K562 (cell line): ENCODE results near the gene SETD1B. TPM values are rescaled to one million over a fixed set of nuclear protein-coding genes. Genes with fewer than 3 reads are reported as not detected.
A peak's percentile ranks its signal among the peaks of the same experiment; 100 is the strongest.

ENCODE experiments used
- ATAC-seq: fragments of 200-7000 bp; cut with Tn5 transposase; 3 replicates; pipeline ENCODE4 v1.9.1; 2020; ENCODE audit warnings: moderate library complexity
- BruUV-seq: library from RNA; stranded (reverse); fragments of 400-500 nt; replicated peaks from 2 replicates; lab custom pipeline; 2021; lab: Mats Ljungman, UMichigan
- CTCF ChIA-PET: fragments of 300-600 bp; formaldehyde crosslinking; extraction: SDS; loops from one replicate; lab custom pipeline; 2021; ENCODE audit warnings: low intra/inter-chr PET ratio; lab: Yijun Ruan, JAX
- POLR2A ChIA-PET: fragments of 300-600, 350-650 bp; sonication (Branson Sonifier 250); formaldehyde crosslinking; extraction: SDS; loops from one replicate; lab custom pipeline; 2021; ENCODE audit warnings: antibody characterized with exemption, inconsistent platforms; lab: Yijun Ruan, JAX
- DNase-seq, 4 experiments: peaks; one replicate each; pipeline versions ENCODE4 v3.0.0 to v3.0.0-alpha.2; 2011 to 2018; ENCODE audit warnings: low spot score in 3 of 4, mixed read lengths in 3 of 4; ENCODE audit errors: extremely low read depth in 1 of 4
- FAIRE-seq: peaks from 2 replicates; lab custom pipeline; 2011; peaks lifted over from hg19 to GRCh38; lab: Jason Lieb, UNC
- H2AFZ ChIP-seq: 2 replicates; pipeline ENCODE4 v1.6.0; 2011; ENCODE audit warnings: low read depth, low read length, control low read depth, inconsistent platforms
- H3K27ac ChIP-seq: fragments of 200-600 bp; 3 replicates; pipeline ENCODE4 v1.8.0; 2011; ENCODE audit warnings: low read depth, mild to moderate bottlenecking, control low read depth, inconsistent platforms, low read length, moderate library complexity, mixed read lengths; ENCODE audit errors: extremely low read depth
- H3K27me3 ChIP-seq, 2 experiments: fragments of 300-600 bp in 1 of 2; 2 replicates in 1 of 2; 3 replicates in 1 of 2; pipeline versions ENCODE4 v1.6.0 to v1.8.0; 2011; ENCODE audit warnings: inconsistent platforms in 2 of 2, low read length in 2 of 2, mild to moderate bottlenecking in 1 of 2, mixed read lengths in 1 of 2, moderate library complexity in 1 of 2; ENCODE audit not compliant: control insufficient read depth in 2 of 2, insufficient read depth in 2 of 2
- H3K36me3 ChIP-seq: fragments of 300-600 bp; 3 replicates; pipeline ENCODE4 v1.8.0; 2011; ENCODE audit warnings: mild to moderate bottlenecking, low read length, inconsistent platforms; ENCODE audit not compliant: control insufficient read depth, insufficient read depth
- H3K4me1 ChIP-seq, 2 experiments: fragments of 200-600 bp in 1 of 2; replicated peaks in 1 of 2; 2 replicates in 1 of 2; 3 replicates in 1 of 2; pipeline versions ENCODE4 v1.5.1 to v1.8.0; 2011; ENCODE audit warnings: inconsistent platforms in 2 of 2, low read length in 2 of 2, mild to moderate bottlenecking in 1 of 2, mixed read lengths in 1 of 2, moderate library complexity in 1 of 2; ENCODE audit not compliant: control insufficient read depth in 2 of 2, insufficient read depth in 2 of 2
- H3K4me2 ChIP-seq: 2 replicates; pipeline ENCODE4 v1.6.1; 2011; ENCODE audit warnings: low read length, control low read depth, inconsistent platforms, mixed read lengths; ENCODE audit not compliant: insufficient read depth
- H3K4me3 ChIP-seq: fragments of 200-600 bp; sonication (generic), shearing (Covaris generic); 2 replicates; pipeline ENCODE4 v1.5.1; 2016; ENCODE audit warnings: control low read depth, inconsistent platforms
- H3K79me2 ChIP-seq: fragments of 200-600 bp; 3 replicates; pipeline ENCODE4 v1.8.0; 2011; ENCODE audit warnings: low read length, inconsistent platforms; ENCODE audit not compliant: control insufficient read depth, insufficient read depth
- H3K9ac ChIP-seq, 2 experiments: 2 replicates each; pipeline versions ENCODE4 v1.6.0 to v1.6.1; 2011; ENCODE audit warnings: low read depth in 2 of 2, low read length in 2 of 2, control low read depth in 1 of 2, inconsistent platforms in 1 of 2, mild to moderate bottlenecking in 1 of 2, mixed read lengths in 1 of 2; ENCODE audit not compliant: insufficient read depth in 1 of 2
- H3K9me1 ChIP-seq: one replicate; pipeline ENCODE4 v1.6.0; 2011; ENCODE audit warnings: inconsistent platforms, mild to moderate bottlenecking, low read length, moderate library complexity; ENCODE audit not compliant: control insufficient read depth, insufficient read depth
- H3K9me3 ChIP-seq: replicated peaks from 2 replicates; pipeline ENCODE4 v1.5.1; 2011; ENCODE audit warnings: low read depth, low read length, inconsistent platforms; ENCODE audit not compliant: control insufficient read depth, insufficient read depth
- H4K20me1 ChIP-seq: replicated peaks from 2 replicates; pipeline ENCODE4 v1.6.1; 2011; ENCODE audit warnings: low read length, inconsistent platforms, mixed read lengths; ENCODE audit not compliant: control insufficient read depth, insufficient read depth
- ADNP ChIP-seq: fragments of 200-800 bp; sonication (Bioruptor generic); IDR thresholded peaks from 2 replicates; pipeline ENCODE4 v1.6.1; 2016; ENCODE audit warnings: missing genetic modification characterization, missing compliant biosample characterization
- BCOR ChIP-seq: fragments of 450-650 bp; IDR thresholded peaks from 2 replicates; pipeline ENCODE4 v1.6.1; 2016
- BMI1 ChIP-seq: fragments of 150-350 bp; IDR thresholded peaks from 2 replicates; pipeline ENCODE4 v1.6.1; 2014; ENCODE audit warnings: low read length
- CBX1 ChIP-seq: sonication (generic); IDR thresholded peaks from 2 replicates; pipeline ENCODE4 v1.6.1; 2016; ENCODE audit warnings: antibody characterized with exemption, low read depth, mild to moderate bottlenecking
- CHD4 ChIP-seq: fragments of 200-600 bp; sonication (generic); IDR thresholded peaks from 3 replicates; pipeline ENCODE4 v1.6.1; 2012; ENCODE audit warnings: low read depth, mild to moderate bottlenecking, mixed read lengths, low read length, inconsistent platforms; ENCODE audit not compliant: insufficient read depth, insufficient replicate concordance, poor library complexity, severe bottlenecking
- HSF4 ChIP-seq: fragments of 250-450 bp; sonication (Bioruptor Pico); IDR thresholded peaks from 2 replicates; pipeline ENCODE4 v2.1.2; 2022; ENCODE audit warnings: mild to moderate bottlenecking, moderate library complexity, borderline replicate concordance
- KDM1A ChIP-seq, 2 experiments: fragments of 450-650 bp; IDR thresholded peaks; 2 replicates each; pipeline ENCODE4 v1.6.1; 2016; ENCODE audit warnings: mild to moderate bottlenecking in 2 of 2
- MCM2 ChIP-seq: fragments of 450-650 bp; IDR thresholded peaks from 2 replicates; pipeline ENCODE4 v1.6.1; 2017; ENCODE audit warnings: low read depth, mild to moderate bottlenecking
- PCBP2 ChIP-seq: fragments of 200-400 bp; formaldehyde crosslinking; IDR thresholded peaks from 2 replicates; pipeline ENCODE4 v1.6.1; 2018; ENCODE audit warnings: low read length, low read depth, mild to moderate bottlenecking, moderate library complexity; ENCODE audit not compliant: poor library complexity, severe bottlenecking
- PHB2 ChIP-seq: fragments of 450-650 bp; IDR thresholded peaks from 2 replicates; pipeline ENCODE4 v1.6.1; 2017; ENCODE audit warnings: low read depth
- RBM25 ChIP-seq: fragments of 200-400 bp; formaldehyde crosslinking; IDR thresholded peaks from 2 replicates; pipeline ENCODE4 v1.6.1; 2018; ENCODE audit warnings: low read length, low read depth, moderate library complexity; ENCODE audit not compliant: severe bottlenecking
- ZBTB17 ChIP-seq: fragments of 450-650 bp; formaldehyde crosslinking; IDR thresholded peaks from 2 replicates; pipeline ENCODE4 v1.4.0; 2020; ENCODE audit warnings: mild to moderate bottlenecking
- ZNF644 ChIP-seq: fragments of 200-800 bp; sonication (Bioruptor generic); IDR thresholded peaks from 2 replicates; pipeline ENCODE4 v1.6.1; 2016; ENCODE audit warnings: low read depth, missing genetic modification characterization, missing compliant biosample characterization
- WGBS: fragments of 100-300 bp; shearing (Covaris generic); methylation state at CpG from one replicate; pipeline ENCODE4 v1.1.6; 2016; ENCODE audit warnings: low coverage, mixed read lengths; ENCODE audit not compliant: insufficient coverage; ENCODE audit errors: missing lambda C conversion rate; 5-methylcytosine and 5-hydroxymethylcytosine counted together
- in situ Hi-C: fragments of 300-500 bp; cut with MboI; formaldehyde crosslinking; loops from 4 replicates; pipeline ENCODE4 v1.15.0; 2018; ENCODE audit warnings: inconsistent platforms, mixed read lengths
- intact Hi-C: fragments of 100-400 bp; cut with micrococcal nuclease; formaldehyde crosslinking; loops from 2 replicates; pipeline ENCODE4 v1.14.2; 2022
- polyA plus RNA-seq, 8 experiments: library from polyadenylated mRNA; depleted of rRNA in 4 of 8; stranded (reverse) in 5 of 8; unstranded in 3 of 8; fragments of >200 nt; fragmentation: Nextera tagmentation in 2 of 8; fragmentation: Illumina TruSeq in 1 of 8; extraction: Ambion mirVana in 2 of 8; extraction: Trizol in 1 of 8; gene quantifications; 2 replicates each; pipeline versions ENCODE4 v1.2.1 to v1.2.3, GENCODE V29; 2011 to 2014; ENCODE audit warnings: inconsistent platforms in 1 of 8, missing spikeins in 1 of 8
- total RNA-seq, 7 experiments: library from RNA; depleted of rRNA in 6 of 7; stranded (reverse); fragments of >200 nt in 6 of 7; fragmentation: Illumina TruSeq in 2 of 7; extraction: Trizol in 2 of 7; gene quantifications; 2 replicates each; pipeline versions ENCODE4 v1.2.1 to v1.2.3, GENCODE V29; 2011 to 2021; ENCODE audit warnings: low replicate concordance in 1 of 7
- TF ChIP-seq, protein P1 (sequence below), 2 experiments: IDR thresholded peaks in 1 of 2; conservative IDR thresholded peaks in 1 of 2; 2 replicates each; pipeline ENCODE4 v1.6.1; 2016; ENCODE audit warnings: low read depth in 2 of 2, mild to moderate bottlenecking in 1 of 2, missing compliant biosample characterization in 1 of 2, missing genetic modification characterization in 1 of 2, moderate library complexity in 1 of 2

SETD1B gene
- total and polyA plus RNA-seq, 9 of the 15 experiments (the other 6 are each of a cell fraction or from before 2014, with no cell fraction given), result 0.48 to 26.6 (median 2.3) TPM

DNA sequence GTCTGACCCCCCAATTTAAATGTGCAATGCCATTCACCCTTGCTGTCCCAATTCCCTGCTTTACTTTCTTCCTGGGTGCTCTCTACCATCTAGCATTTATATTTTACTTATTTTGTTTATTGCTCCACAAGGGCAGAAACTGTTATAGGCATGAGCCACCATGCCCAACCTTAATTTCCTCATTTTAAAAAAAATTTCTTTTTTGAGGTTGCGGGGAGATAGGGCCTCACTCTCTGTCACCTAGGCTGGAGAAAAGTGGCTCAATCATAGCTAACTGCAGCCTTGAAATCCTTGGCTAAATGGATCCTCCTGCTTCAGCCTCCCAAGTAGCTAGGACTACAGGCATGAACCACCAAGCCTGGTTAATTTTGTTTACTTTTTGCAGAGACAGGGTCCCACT, 41.9 kb downstream of the SETD1B start:
- no peak for ATAC-seq
- intact Hi-C loops (no loop called here), in situ Hi-C loops (loop anchor here (25.0 kb wide), 1 partner anchor 1542 kb away; the partner anchor contains the start of gene KMT5A)
- Histone ChIP-seq H3K79me2 (no peaks in the 10 kb centered on the region), H3K9ac (no peak overlapping the region), H2AFZ (no peak overlapping the region), H3K9me1 (no peaks in the 10 kb centered on the region), H3K27me3 (no peaks in the 10 kb centered on the region), H3K27ac (no peak overlapping the region), H3K9me3 (no peaks in the 10 kb centered on the region), H3K4me3 (no peak overlapping the region), H4K20me1 (no peaks in the 10 kb centered on the region), H3K36me3 (no peaks in the 10 kb centered on the region), H3K4me1 (peaks cover 16 to 19% of the 10 kb centered on the region in 2 experiments), H3K4me2 (no peak overlapping the region)
- BruUV-seq, result no TSS peak
- ChIA-PET CTCF (no interaction called here), POLR2A (no interaction called here)
- no peak for DNase-seq
- FAIRE-seq, result no peak
- 77% methylated on average over 1 of the region's 1 CpG for WGBS
- no peak for TF ChIP-seq ZBTB17 (CRISPR knock-in tag)
- TF ChIP-seq MCM2, result no peak
- no peak for TF ChIP-seq ZNF644 (tag)
- no peak for TF ChIP-seq HSF4 (CRISPR knock-in tag)

DNA sequence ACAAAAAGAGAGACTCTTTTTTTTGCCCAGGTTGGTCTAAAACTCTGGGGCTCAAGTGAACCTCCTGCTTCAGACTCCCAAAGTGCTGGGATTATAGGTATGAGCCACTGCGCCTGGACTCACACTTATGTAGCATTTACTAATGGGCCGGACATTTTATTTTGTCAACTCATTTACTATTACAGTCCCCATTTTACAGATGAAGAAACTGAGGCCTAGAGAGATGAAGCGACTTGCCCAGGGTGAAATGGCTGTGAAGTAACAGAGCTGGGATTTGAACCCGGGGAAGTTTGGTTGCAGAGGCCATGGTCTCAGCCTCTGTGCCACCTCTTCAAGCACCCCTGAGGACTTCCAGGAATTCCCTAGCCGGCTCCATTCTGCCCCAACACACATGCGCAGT, 45.4 kb downstream of the SETD1B start:
- H4K20me1 ChIP-seq, result no peaks in the 10 kb centered on the region
- in situ Hi-C loops (loop anchor here (25.0 kb wide), 1 partner anchor 1538 kb away; the partner anchor contains the start of gene KMT5A), intact Hi-C loops (no loop called here)
- no peaks in the 10 kb centered on the region for H3K36me3 ChIP-seq
- CTCF ChIA-PET, result no interaction called here
- H3K27ac ChIP-seq, result no peak overlapping the region
- H2AFZ ChIP-seq, result no peak overlapping the region
- H3K4me3 ChIP-seq, result no peak overlapping the region
- H3K9me3 ChIP-seq, result no peaks in the 10 kb centered on the region
- peaks cover 0 to under 1% of the 10 kb centered on the region in 2 experiments; a peak in 1 of 5 replicates for H3K27me3 ChIP-seq
- DNase-seq (no peak), ATAC-seq (no peak), FAIRE-seq (no peak)
- H3K4me2 ChIP-seq, result no peak overlapping the region
- 0 out of 4 replicates have a peak overlapping the region, but pooled peaks of 1 of the 2 experiments have one; percentile 65 for H3K9ac ChIP-seq
- 76% methylated on average over 6 of the region's 6 CpGs for WGBS
- no peaks in the 10 kb centered on the region for H3K9me1 ChIP-seq
- H3K79me2 ChIP-seq, result no peaks in the 10 kb centered on the region
- POLR2A ChIA-PET, result no interaction called here
- H3K4me1 ChIP-seq, result peaks cover 0 to 4% of the 10 kb centered on the region in 2 experiments; a peak in 1 of 5 replicates
- no TSS peak for BruUV-seq
- TF ChIP-seq ADNP (tag), result peak; percentile 70
- no peak for TF ChIP-seq PHB2
- peak; percentile 88 for TF ChIP-seq RBM25
- TF ChIP-seq, protein P1, sequence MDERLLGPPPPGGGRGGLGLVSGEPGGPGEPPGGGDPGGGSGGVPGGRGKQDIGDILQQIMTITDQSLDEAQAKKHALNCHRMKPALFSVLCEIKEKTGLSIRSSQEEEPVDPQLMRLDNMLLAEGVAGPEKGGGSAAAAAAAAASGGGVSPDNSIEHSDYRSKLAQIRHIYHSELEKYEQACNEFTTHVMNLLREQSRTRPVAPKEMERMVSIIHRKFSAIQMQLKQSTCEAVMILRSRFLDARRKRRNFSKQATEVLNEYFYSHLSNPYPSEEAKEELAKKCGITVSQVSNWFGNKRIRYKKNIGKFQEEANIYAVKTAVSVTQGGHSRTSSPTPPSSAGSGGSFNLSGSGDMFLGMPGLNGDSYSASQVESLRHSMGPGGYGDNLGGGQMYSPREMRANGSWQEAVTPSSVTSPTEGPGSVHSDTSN (CRISPR knock-in tag; IDR thresholded peaks at IDR 0.05; ENCODE audit: low read depth), result no peak
- TF ChIP-seq, protein P1 (tag; conservative IDR thresholded peaks at IDR 0.05; ENCODE audit: low read depth), result no peak
- TF ChIP-seq KDM1A (IDR thresholded peaks at IDR 0.05), result peak; percentile 60 to 63
- TF ChIP-seq CBX1, result 0 out of 2 replicates have a peak, but pooled peaks have one; percentile 33
- no peak for TF ChIP-seq PCBP2
- TF ChIP-seq BCOR, result peak; percentile 80
- TF ChIP-seq CHD4, result peak; percentile 82
- no peak for TF ChIP-seq BMI1
